Measurements from ENCODE around the gene SKIC8.

DNA sequence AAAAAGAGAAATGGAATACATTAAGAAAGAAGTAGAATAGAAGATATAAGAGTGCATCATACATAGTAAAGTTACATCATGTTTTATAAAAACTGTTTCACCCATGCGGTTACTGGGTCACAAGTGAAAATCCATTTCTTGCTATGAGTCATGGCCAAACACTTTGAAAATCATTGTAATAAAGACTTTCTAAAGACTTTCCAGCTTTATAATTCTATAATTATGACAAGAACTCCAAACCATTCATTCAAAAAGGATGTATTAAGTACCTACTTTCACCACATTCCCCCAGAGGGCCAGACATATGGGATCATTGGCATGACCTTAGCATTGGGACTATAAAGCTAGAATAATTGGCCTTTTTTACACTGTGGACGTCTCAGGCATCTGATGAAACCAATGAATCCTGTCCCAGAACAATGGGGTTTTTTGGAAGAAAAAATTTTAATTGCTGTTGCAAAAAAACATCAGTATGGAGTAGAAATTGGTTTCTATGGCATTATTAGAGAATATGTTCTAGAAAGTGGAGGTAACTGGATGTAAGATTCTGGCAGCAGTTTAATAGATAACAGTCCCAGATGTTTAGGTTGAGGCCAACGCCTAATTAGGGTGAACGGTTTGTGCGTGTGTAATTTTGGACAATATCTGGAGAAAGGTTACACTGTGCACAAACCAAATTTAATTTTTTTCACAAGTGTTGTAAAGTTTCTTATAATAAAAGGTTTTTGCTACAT lies 3.3 kb upstream of the SKIC8 start:
- TF ChIP-seq POLR2A (IDR thresholded peaks at IDR 0.05; ENCODE audit: low read depth, low read length), result no peak
- TF ChIP-seq TAF1 (IDR thresholded peaks at IDR 0.05; ENCODE audit: borderline replicate concordance, low read depth, low read length), result no peak

All from GM12892 (cell line).